K562 (cell line): ENCODE data around the gene SETD3. TPM values are rescaled to one million over a fixed set of nuclear protein-coding genes. Genes with fewer than 3 reads are reported as not detected.
A peak's percentile ranks its signal among the peaks of the same experiment; 100 is the strongest.

Experiments used
- ATAC-seq: fragments of 200-7000 bp; cut with Tn5 transposase; 3 replicates; pipeline ENCODE4 v1.9.1; 2020; ENCODE audit warnings: moderate library complexity
- BruUV-seq: library from RNA; stranded (reverse); fragments of 400-500 nt; replicated peaks from 2 replicates; lab custom pipeline; 2021; lab: Mats Ljungman, UMichigan
- CTCF ChIA-PET: fragments of 300-600 bp; formaldehyde crosslinking; extraction: SDS; loops from one replicate; lab custom pipeline; 2021; ENCODE audit warnings: low intra/inter-chr PET ratio; lab: Yijun Ruan, JAX
- POLR2A ChIA-PET: fragments of 300-600, 350-650 bp; sonication (Branson Sonifier 250); formaldehyde crosslinking; extraction: SDS; loops from one replicate; lab custom pipeline; 2021; ENCODE audit warnings: antibody characterized with exemption, inconsistent platforms; lab: Yijun Ruan, JAX
- DNase-seq, 4 experiments: peaks; one replicate each; pipeline versions ENCODE4 v3.0.0 to v3.0.0-alpha.2; 2011 to 2018; ENCODE audit warnings: low spot score in 3 of 4, mixed read lengths in 3 of 4; ENCODE audit errors: extremely low read depth in 1 of 4
- FAIRE-seq: peaks from 2 replicates; lab custom pipeline; 2011; peaks lifted over from hg19 to GRCh38; lab: Jason Lieb, UNC
- H2AFZ ChIP-seq: 2 replicates; pipeline ENCODE4 v1.6.0; 2011; ENCODE audit warnings: low read depth, low read length, control low read depth, inconsistent platforms
- H3K27ac ChIP-seq: fragments of 200-600 bp; 3 replicates; pipeline ENCODE4 v1.8.0; 2011; ENCODE audit warnings: low read depth, mild to moderate bottlenecking, control low read depth, inconsistent platforms, low read length, moderate library complexity, mixed read lengths; ENCODE audit errors: extremely low read depth
- H3K27me3 ChIP-seq, 2 experiments: fragments of 300-600 bp in 1 of 2; 2 replicates in 1 of 2; 3 replicates in 1 of 2; pipeline versions ENCODE4 v1.6.0 to v1.8.0; 2011; ENCODE audit warnings: inconsistent platforms in 2 of 2, low read length in 2 of 2, mild to moderate bottlenecking in 1 of 2, mixed read lengths in 1 of 2, moderate library complexity in 1 of 2; ENCODE audit not compliant: control insufficient read depth in 2 of 2, insufficient read depth in 2 of 2
- H3K36me3 ChIP-seq: fragments of 300-600 bp; 3 replicates; pipeline ENCODE4 v1.8.0; 2011; ENCODE audit warnings: mild to moderate bottlenecking, low read length, inconsistent platforms; ENCODE audit not compliant: control insufficient read depth, insufficient read depth
- H3K4me1 ChIP-seq, 2 experiments: fragments of 200-600 bp in 1 of 2; replicated peaks in 1 of 2; 2 replicates in 1 of 2; 3 replicates in 1 of 2; pipeline versions ENCODE4 v1.5.1 to v1.8.0; 2011; ENCODE audit warnings: inconsistent platforms in 2 of 2, low read length in 2 of 2, mild to moderate bottlenecking in 1 of 2, mixed read lengths in 1 of 2, moderate library complexity in 1 of 2; ENCODE audit not compliant: control insufficient read depth in 2 of 2, insufficient read depth in 2 of 2
- H3K4me2 ChIP-seq: 2 replicates; pipeline ENCODE4 v1.6.1; 2011; ENCODE audit warnings: low read length, control low read depth, inconsistent platforms, mixed read lengths; ENCODE audit not compliant: insufficient read depth
- H3K4me3 ChIP-seq: fragments of 200-600 bp; sonication (generic), shearing (Covaris generic); 2 replicates; pipeline ENCODE4 v1.5.1; 2016; ENCODE audit warnings: control low read depth, inconsistent platforms
- H3K79me2 ChIP-seq: fragments of 200-600 bp; 3 replicates; pipeline ENCODE4 v1.8.0; 2011; ENCODE audit warnings: low read length, inconsistent platforms; ENCODE audit not compliant: control insufficient read depth, insufficient read depth
- H3K9ac ChIP-seq, 2 experiments: 2 replicates each; pipeline versions ENCODE4 v1.6.0 to v1.6.1; 2011; ENCODE audit warnings: low read depth in 2 of 2, low read length in 2 of 2, control low read depth in 1 of 2, inconsistent platforms in 1 of 2, mild to moderate bottlenecking in 1 of 2, mixed read lengths in 1 of 2; ENCODE audit not compliant: insufficient read depth in 1 of 2
- H3K9me1 ChIP-seq: one replicate; pipeline ENCODE4 v1.6.0; 2011; ENCODE audit warnings: inconsistent platforms, mild to moderate bottlenecking, low read length, moderate library complexity; ENCODE audit not compliant: control insufficient read depth, insufficient read depth
- H3K9me3 ChIP-seq: replicated peaks from 2 replicates; pipeline ENCODE4 v1.5.1; 2011; ENCODE audit warnings: low read depth, low read length, inconsistent platforms; ENCODE audit not compliant: control insufficient read depth, insufficient read depth
- H4K20me1 ChIP-seq: replicated peaks from 2 replicates; pipeline ENCODE4 v1.6.1; 2011; ENCODE audit warnings: low read length, inconsistent platforms, mixed read lengths; ENCODE audit not compliant: control insufficient read depth, insufficient read depth
- CHD1 ChIP-seq: fragments of 200-600 bp; sonication (generic); IDR thresholded peaks from one replicate; pipeline ENCODE4 v1.6.1; 2012; ENCODE audit warnings: mild to moderate bottlenecking, moderate library complexity, low read length, inconsistent platforms
- KAT8 ChIP-seq: fragments of 450-650 bp; IDR thresholded peaks from 2 replicates; pipeline ENCODE4 v1.6.1; 2016; ENCODE audit warnings: low read depth, mild to moderate bottlenecking
- RNF2 ChIP-seq: sonication (generic); IDR thresholded peaks from 2 replicates; pipeline ENCODE4 v1.6.1; 2016
- TRIM24 ChIP-seq, 2 experiments: fragments of 450-650 bp; IDR thresholded peaks; 2 replicates each; pipeline ENCODE4 v1.6.1; 2016
- WGBS: fragments of 100-300 bp; shearing (Covaris generic); methylation state at CpG from one replicate; pipeline ENCODE4 v1.1.6; 2016; ENCODE audit warnings: low coverage, mixed read lengths; ENCODE audit not compliant: insufficient coverage; ENCODE audit errors: missing lambda C conversion rate; 5-methylcytosine and 5-hydroxymethylcytosine counted together
- in situ Hi-C: fragments of 300-500 bp; cut with MboI; formaldehyde crosslinking; loops from 4 replicates; pipeline ENCODE4 v1.15.0; 2018; ENCODE audit warnings: inconsistent platforms, mixed read lengths
- intact Hi-C: fragments of 100-400 bp; cut with micrococcal nuclease; formaldehyde crosslinking; loops from 2 replicates; pipeline ENCODE4 v1.14.2; 2022
- polyA plus RNA-seq, 8 experiments: library from polyadenylated mRNA; depleted of rRNA in 4 of 8; stranded (reverse) in 5 of 8; unstranded in 3 of 8; fragments of >200 nt; fragmentation: Nextera tagmentation in 2 of 8; fragmentation: Illumina TruSeq in 1 of 8; extraction: Ambion mirVana in 2 of 8; extraction: Trizol in 1 of 8; gene quantifications; 2 replicates each; pipeline versions ENCODE4 v1.2.1 to v1.2.3, GENCODE V29; 2011 to 2014; ENCODE audit warnings: inconsistent platforms in 1 of 8, missing spikeins in 1 of 8
- total RNA-seq, 7 experiments: library from RNA; depleted of rRNA in 6 of 7; stranded (reverse); fragments of >200 nt in 6 of 7; fragmentation: Illumina TruSeq in 2 of 7; extraction: Trizol in 2 of 7; gene quantifications; 2 replicates each; pipeline versions ENCODE4 v1.2.1 to v1.2.3, GENCODE V29; 2011 to 2021; ENCODE audit warnings: low replicate concordance in 1 of 7

The SETD3 gene
- total and polyA plus RNA-seq, 9 of the 15 experiments (the other 6 are each of a cell fraction or from before 2014, with no cell fraction given) = 8.5 to 35.9 (median 26.5) TPM

GRCh38 chr14:99441157-99441870 lies 39.3 kb downstream of the SETD3 start:
- H3K27me3 ChIP-seq = no peaks in the 10 kb centered on the region
- no peak overlapping the region for H3K9ac ChIP-seq
- no peaks in the 10 kb centered on the region for H3K79me2 ChIP-seq
- no peak overlapping the region for H3K4me2 ChIP-seq
- in situ Hi-C loops = no loop called here
- intact Hi-C loops = no loop called here
- no peak for TF ChIP-seq KAT8
- H3K4me1 ChIP-seq = no peaks in the 10 kb centered on the region
- no peak overlapping the region for H3K4me3 ChIP-seq
- no peak overlapping the region for H2AFZ ChIP-seq
- H3K9me3 ChIP-seq = no peaks in the 10 kb centered on the region
- FAIRE-seq = no peak
- ChIA-PET CTCF (no interaction called here), POLR2A (no interaction called here)
- DNase-seq = no peak
- peak; percentile 69 for ATAC-seq
- H4K20me1 ChIP-seq = no peaks in the 10 kb centered on the region
- 83% methylated on average over 6 of the region's 11 CpGs for WGBS
- no peaks in the 10 kb centered on the region for H3K9me1 ChIP-seq
- peaks cover 30% of the 10 kb centered on the region; the same call in 2 of the 3 replicates for H3K36me3 ChIP-seq
- BruUV-seq = no TSS peak
- H3K27ac ChIP-seq = no peak overlapping the region

- ATAC-seq (no peak), FAIRE-seq (no peak), DNase-seq (no peak)
- no peak overlapping the region for H3K9ac ChIP-seq
- H3K4me2 ChIP-seq = no peak overlapping the region
- H3K9me3 ChIP-seq = no peaks in the 10 kb centered on the region
- no peaks in the 10 kb centered on the region for H3K4me1 ChIP-seq
- in situ Hi-C loops = no loop called here
- CTCF ChIA-PET = interaction anchor here (0.6 kb wide), 1 partner anchor 280 kb away, joined by 3 read pairs; no protein-coding TSS in a partner anchor
- TF ChIP-seq CHD1 (no peak), RNF2 (no peak), TRIM24 (IDR thresholded peaks at IDR 0.05) (no peak)
- no peaks in the 10 kb centered on the region for H4K20me1 ChIP-seq
- no peaks in the 10 kb centered on the region for H3K9me1 ChIP-seq
- no peak overlapping the region for H3K27ac ChIP-seq
- no peaks in the 10 kb centered on the region for H3K27me3 ChIP-seq
- no TSS peak for BruUV-seq
- peaks cover 29% of the 10 kb centered on the region; the same call in 2 of the 3 replicates for H3K36me3 ChIP-seq
- WGBS = 96% methylated on average over 9 of the region's 14 CpGs
- no peaks in the 10 kb centered on the region for H3K79me2 ChIP-seq
- no peak overlapping the region for H2AFZ ChIP-seq
- no peak overlapping the region for H3K4me3 ChIP-seq
- POLR2A ChIA-PET = no interaction called here
- intact Hi-C loops = no loop called here
Observed at GRCh38 chr14:99440278-99440677, 40.4 kb downstream of the SETD3 start.
